Breast epithelium (tissue), 4 donors: Measurements from ENCODE around the gene HIPK2. TPM values are rescaled to one million over a fixed set of nuclear protein-coding genes. Genes with fewer than 3 reads are reported as not detected.

Experiments
- DNase-seq, 2 donors: peaks; one replicate each; pipeline ENCODE4 v3.0.0-alpha.2; 2019; ENCODE audit warnings: low spot score in 2 of 2
- H3K27ac ChIP-seq, 2 donors: fragments of 200-600 bp; sonication (generic) in 1 of 2; one replicate each; pipeline ENCODE4 v1.5.1; 2016 to 2019; ENCODE audit warnings: mild to moderate bottlenecking in 1 of 2
- H3K27me3 ChIP-seq, 2 donors: fragments of 200-600 bp; sonication (generic) in 1 of 2; one replicate each; pipeline versions ENCODE4 v1.5.1 to v1.6.0; 2017 to 2019; ENCODE audit warnings: control low read depth in 1 of 2, mild to moderate bottlenecking in 1 of 2
- H3K36me3 ChIP-seq: fragments of 200-600 bp; one replicate; pipeline ENCODE4 v1.5.1; 2019
- H3K4me1 ChIP-seq, 2 donors: fragments of 200-600 bp; sonication (generic); one replicate each; pipeline ENCODE4 v1.5.1; 2016 to 2019; ENCODE audit warnings: control low read depth in 1 of 2
- H3K4me3 ChIP-seq, 3 donors: fragments of 200-600 bp; sonication (generic); 1 replicate in 2 of 3; 2 replicates in 1 of 3; pipeline ENCODE4 v1.5.1; 2016 to 2019; ENCODE audit warnings: mild to moderate bottlenecking in 3 of 3, moderate library complexity in 2 of 3
- H3K9me3 ChIP-seq, 2 donors: fragments of 200-600 bp; sonication (generic) in 1 of 2; one replicate each; pipeline ENCODE4 v1.5.1; 2016 to 2019; ENCODE audit warnings: control low read depth in 1 of 2
- CTCF ChIP-seq, 3 donors: fragments of 450-650 bp; IDR thresholded peaks; one replicate each; pipeline ENCODE4 v1.5.1; 2016 to 2017; ENCODE audit warnings: antibody characterized with exemption in 3 of 3, mild to moderate bottlenecking in 3 of 3, moderate library complexity in 3 of 3
- POLR2A ChIP-seq: fragments of 450-650 bp; IDR thresholded peaks from one replicate; pipeline ENCODE4 v1.6.1; 2016; ENCODE audit warnings: antibody characterized with exemption, mild to moderate bottlenecking, moderate library complexity
- POLR2AphosphoS5 ChIP-seq, 3 donors: sonication (generic); formaldehyde crosslinking; IDR thresholded peaks; one replicate each; pipeline ENCODE4 v1.6.1; 2017; ENCODE audit warnings: antibody characterized with exemption in 3 of 3
- intact Hi-C: fragments of 100-400 bp; cut with DNase I; formaldehyde crosslinking; loops from one replicate; pipeline ENCODE4 v1.15.1; 2023; ENCODE audit warnings: low total_unique reads
- total RNA-seq, 3 donors: library from RNA; depleted of rRNA; stranded (reverse); fragments of >200 nt; gene quantifications; one replicate each; pipeline ENCODE4 v1.1.0, GENCODE V29; 2016

The HIPK2 gene
- total RNA-seq, 3 donors from 2014 or later: 26.4 to 31.8 (median 31.1) TPM

DNA sequence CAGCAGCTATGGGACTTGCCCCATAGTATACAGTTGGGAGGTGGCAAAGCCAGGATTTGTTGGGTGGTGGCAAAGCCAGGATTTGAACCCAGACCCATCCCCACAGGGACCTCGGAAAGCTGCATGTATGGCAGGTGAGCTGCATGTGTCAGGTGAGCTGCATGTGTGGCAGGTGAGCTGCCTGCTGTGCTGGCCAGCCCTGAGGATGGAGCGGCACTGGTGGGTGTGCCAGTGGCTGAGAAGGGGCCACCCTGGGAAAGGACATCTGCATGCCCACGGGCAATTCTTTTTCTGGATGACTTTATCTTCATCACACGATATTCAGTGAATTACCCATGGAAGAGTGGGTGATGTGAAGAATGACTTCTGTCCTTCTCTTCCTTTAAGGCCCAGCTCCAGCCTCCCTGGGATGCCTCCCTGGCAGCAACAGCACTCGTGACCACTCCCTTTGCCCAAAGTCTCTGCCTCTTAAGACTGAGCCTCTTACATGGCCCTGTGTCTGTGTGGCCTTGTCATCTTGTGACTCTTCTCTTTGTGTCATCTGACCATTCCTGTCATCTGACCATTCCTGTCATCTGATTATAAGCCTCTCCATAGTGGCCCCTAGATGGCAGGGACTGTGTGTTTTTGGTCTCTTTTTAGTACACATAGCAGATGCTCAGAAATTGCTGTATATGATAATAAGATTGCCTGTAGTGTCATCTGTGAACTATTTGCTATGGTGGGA lies 229.3 kb downstream of the HIPK2 start:
- Histone ChIP-seq H3K4me3 (no peak overlapping the region), H3K27ac (no peak overlapping the region), H3K9me3 (no peaks in the 10 kb centered on the region), H3K4me1 (no peaks in the 10 kb centered on the region), H3K27me3 (no peaks in the 10 kb centered on the region), H3K36me3 (no peaks in the 10 kb centered on the region)
- intact Hi-C loops: no loop called here
- TF ChIP-seq POLR2A (no peak), CTCF (IDR thresholded peaks at IDR 0.05) (no peak), POLR2AphosphoS5 (IDR thresholded peaks at IDR 0.05) (no peak)
- no peak for DNase-seq

DNA sequence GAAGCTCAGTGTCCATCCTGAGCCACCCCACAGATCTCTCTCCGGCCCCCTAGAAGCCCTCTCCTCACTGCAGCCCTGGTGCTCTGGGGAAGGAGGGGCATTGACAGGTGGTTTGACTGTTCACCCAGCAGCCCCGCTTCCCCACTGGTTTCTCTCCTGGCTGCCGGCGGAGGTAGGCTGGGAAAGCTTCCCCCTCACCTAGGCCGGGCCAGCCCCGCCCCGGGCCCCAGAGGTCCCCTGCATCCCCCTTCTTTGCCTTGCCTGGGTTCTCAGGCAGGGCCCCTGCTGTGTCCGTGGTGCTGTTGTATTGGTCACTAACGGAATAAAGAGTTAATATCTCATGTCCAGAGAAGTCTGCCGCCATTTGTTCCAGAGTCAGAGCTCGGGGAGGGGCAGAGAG lies 233.2 kb downstream of the HIPK2 start:
- Histone ChIP-seq H3K36me3 (no peaks in the 10 kb centered on the region), H3K27me3 (no peaks in the 10 kb centered on the region), H3K27ac (no peak overlapping the region), H3K4me1 (no peaks in the 10 kb centered on the region), H3K9me3 (no peaks in the 10 kb centered on the region), H3K4me3 (no peak overlapping the region)
- DNase-seq: no peak
- TF ChIP-seq POLR2AphosphoS5 (IDR thresholded peaks at IDR 0.05) (no peak), CTCF (IDR thresholded peaks at IDR 0.05) (no peak), POLR2A (no peak)
- intact Hi-C loops: no loop called here

DNA sequence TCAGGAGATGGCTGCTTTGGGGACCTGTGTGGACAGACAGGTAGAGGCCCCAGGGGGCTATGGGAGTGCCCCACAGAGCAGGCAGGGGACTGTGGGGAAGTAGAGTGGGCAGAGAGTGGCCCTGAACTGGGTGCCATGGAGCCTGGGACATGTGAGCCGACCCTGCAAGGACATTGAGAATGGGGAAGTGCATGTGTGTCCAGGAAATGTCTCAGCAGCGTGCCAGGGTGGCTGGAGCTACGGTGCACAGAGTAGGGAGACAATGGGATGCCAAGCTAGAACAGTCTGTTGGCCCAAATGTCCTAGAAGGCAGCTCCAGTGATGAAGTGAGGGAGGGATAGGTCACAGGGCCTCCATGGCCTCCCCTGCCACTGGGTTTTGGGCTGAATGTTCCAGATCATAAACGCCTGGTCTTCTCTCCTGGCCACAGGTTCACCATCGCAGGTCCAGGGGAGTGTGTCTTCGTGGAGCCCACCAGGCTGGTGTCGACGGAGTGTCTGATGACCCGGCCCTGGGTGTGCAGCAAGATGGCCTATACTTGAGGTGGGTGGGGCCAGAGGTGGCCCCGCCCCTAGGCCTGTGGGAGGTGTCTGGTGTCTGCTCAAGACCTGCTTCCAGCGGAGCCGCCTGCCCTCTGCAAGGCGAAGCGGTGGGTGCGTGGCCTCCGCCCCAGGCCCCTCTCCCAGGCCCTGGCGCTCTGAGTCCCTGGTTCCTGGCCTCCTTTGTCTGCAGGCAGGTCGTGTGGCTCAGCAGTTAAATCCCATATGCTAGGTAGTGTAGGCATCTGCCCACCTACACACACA lies 233.8 kb downstream of the HIPK2 start:
- no peaks in the 10 kb centered on the region for H3K4me1 ChIP-seq
- intact Hi-C loops: no loop called here
- DNase-seq: no peak

DNA sequence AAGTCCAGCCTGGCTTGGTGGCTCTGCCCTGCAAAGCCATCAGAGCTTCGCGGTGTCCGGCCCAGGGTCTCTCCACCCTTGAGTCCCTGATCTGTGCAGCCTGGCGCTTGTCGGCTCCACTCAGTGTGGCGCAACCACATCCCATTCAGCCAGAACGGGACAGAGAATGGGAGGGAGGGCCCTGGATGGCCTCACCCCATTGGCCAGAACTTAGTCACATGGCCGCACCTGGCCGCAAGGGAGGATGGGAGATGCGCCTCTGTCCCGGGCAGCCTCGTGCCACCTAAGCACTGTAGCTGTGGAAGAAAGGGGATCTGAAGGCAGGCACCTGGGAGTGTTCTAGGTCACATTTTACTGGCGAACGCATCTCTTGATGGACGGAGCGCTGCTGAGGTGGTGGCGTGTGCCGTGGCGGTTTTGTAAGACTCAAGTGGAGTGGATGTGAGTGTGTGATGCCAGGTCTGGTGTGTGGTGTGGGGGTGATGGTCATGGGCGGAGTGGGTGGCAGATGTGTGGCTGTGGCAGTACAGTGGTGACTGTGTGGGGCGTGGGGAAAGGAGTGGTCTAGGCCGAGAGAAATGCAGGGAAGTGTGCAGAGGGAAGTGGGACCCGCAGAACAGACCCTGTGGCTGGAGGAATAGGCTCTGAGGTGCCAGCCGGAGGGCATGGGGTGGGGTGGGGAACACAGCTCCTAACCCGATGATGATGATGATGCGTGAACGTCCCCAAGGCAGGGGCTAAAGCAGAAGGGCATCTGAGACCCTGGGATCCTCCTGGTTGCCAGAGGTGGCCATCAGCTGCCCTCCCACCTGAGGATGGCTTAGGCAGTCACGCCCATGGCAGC lies 235.3 kb downstream of the HIPK2 start:
- no peak for DNase-seq
- H3K9me3 ChIP-seq: no peaks in the 10 kb centered on the region

More for the DNA sequence above, 233.8 kb downstream of the HIPK2 start:
- Histone ChIP-seq H3K9me3 (no peaks in the 10 kb centered on the region), H3K4me3 (no peak overlapping the region), H3K27me3 (no peaks in the 10 kb centered on the region), H3K27ac (no peak overlapping the region), H3K36me3 (no peaks in the 10 kb centered on the region)
- no peak for TF ChIP-seq POLR2AphosphoS5 (IDR thresholded peaks at IDR 0.05)
- no peak for TF ChIP-seq POLR2A
- TF ChIP-seq CTCF (IDR thresholded peaks at IDR 0.05): no peak

More for the DNA sequence above, 235.3 kb downstream of the HIPK2 start:
- Histone ChIP-seq H3K27ac (no peak overlapping the region), H3K36me3 (no peaks in the 10 kb centered on the region), H3K27me3 (no peaks in the 10 kb centered on the region), H3K4me3 (no peak overlapping the region), H3K4me1 (no peaks in the 10 kb centered on the region)
- intact Hi-C loops: no loop called here
- no peak for TF ChIP-seq POLR2A
- TF ChIP-seq POLR2AphosphoS5 (IDR thresholded peaks at IDR 0.05): no peak
- TF ChIP-seq CTCF (IDR thresholded peaks at IDR 0.05): no peak
